Endometrial microvascular endothelial cells (primary cell): ENCODE results near the gene DUSP9. TPM values are rescaled to one million over a fixed set of nuclear protein-coding genes. Genes with fewer than 3 reads are reported as not detected.
"Not testable (repeated sequence)": the region's sequence is repeated elsewhere in the genome, so short reads cannot be mapped to it uniquely, and the experiment has no call there.

Experiments
- in situ Hi-C: cut with HindIII; loops from 2 replicates; pipeline ENCODE4 v1.10.0; 2017; ENCODE audit warnings: low sequenced_read_pairs, low pct_unique_long_range_greater_than_20kb; ENCODE audit errors: inconsistent ontology term
- total RNA-seq: library from RNA; depleted of rRNA; stranded (reverse); fragments of >200 nt; gene quantifications from one replicate; pipeline ENCODE4 v1.2.3, GENCODE V29; 2015; ENCODE audit errors: inconsistent ontology term

Gene DUSP9
- total RNA-seq, 1 donor from 2014 or later: not detected

DNA sequence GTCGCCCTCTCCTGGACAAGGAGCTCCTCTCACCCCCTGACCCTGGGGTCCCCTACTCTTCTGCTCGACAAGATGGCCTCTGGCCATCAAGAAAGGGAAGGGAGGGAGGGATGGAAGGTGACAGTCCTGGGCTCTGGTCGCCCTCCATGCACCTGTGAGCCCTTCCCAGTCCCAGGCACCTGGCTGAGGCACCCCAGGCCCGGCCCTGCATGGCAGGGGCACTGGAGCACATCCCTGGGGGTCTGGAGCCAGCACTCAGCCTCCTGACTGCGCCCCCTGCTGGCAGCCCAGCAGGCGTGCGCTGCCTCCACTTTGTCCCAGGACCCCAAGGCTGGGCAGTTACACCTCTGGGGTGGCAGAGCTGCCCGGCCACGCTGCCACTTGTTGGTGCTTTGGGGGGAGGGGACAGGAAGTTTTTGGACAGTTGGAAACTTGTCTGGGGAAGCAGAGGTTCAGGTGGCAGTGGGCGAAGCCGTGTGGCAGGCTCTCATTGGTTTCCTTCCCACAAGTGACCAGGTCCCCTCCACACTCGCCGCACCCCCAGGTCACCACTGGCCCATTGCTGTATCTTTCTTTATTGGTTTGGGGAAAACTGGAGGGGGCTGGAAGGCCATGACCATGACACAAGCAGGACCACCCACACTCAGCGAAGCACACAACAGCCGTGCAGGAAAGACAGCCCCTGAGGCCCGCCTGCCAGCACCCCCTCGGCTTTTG, 22.3 kb downstream of the DUSP9 start:
- in situ Hi-C loops: no loop called here

DNA sequence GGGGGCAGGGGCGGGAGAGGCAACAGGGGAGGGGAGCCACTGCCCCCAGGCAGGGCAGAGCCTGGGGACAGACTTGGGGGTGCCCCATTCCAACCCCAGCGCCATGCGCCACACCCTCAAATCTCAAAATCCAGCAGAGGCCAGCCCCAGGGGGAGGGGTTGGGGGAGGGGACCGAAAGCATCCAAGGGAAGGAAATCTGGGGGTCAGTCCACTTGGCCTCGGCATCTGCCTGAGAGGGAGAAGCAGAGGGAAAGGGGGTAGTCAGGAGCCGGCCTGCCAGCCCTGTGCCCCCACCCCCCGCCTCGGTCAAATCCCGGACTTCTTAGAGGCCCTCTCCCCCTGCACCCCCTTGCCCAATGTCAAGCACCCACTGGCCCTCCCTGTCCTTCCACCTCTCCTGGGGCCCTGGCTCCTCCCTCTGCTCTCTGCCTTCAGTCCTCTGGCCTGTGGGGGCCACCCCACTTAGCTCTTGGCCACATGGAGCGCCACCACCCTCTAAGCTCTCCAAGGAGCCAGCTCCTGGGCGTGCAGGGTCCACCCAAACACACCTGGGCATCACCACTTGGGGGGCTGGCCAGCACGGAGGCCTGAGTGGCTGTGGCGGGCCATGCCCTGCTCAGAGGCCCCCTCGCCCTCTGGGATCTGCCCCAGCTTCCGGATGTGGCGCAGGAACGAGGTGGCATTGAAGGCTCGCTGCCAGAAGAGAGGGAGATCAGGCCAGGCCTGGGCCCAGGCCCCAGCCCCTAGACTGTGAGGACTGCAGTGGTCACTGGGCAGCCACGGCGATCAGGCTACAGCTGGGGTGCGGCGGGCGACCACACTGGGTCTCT, 23.1 kb downstream of the DUSP9 start:
- in situ Hi-C loops: no loop called here

DNA sequence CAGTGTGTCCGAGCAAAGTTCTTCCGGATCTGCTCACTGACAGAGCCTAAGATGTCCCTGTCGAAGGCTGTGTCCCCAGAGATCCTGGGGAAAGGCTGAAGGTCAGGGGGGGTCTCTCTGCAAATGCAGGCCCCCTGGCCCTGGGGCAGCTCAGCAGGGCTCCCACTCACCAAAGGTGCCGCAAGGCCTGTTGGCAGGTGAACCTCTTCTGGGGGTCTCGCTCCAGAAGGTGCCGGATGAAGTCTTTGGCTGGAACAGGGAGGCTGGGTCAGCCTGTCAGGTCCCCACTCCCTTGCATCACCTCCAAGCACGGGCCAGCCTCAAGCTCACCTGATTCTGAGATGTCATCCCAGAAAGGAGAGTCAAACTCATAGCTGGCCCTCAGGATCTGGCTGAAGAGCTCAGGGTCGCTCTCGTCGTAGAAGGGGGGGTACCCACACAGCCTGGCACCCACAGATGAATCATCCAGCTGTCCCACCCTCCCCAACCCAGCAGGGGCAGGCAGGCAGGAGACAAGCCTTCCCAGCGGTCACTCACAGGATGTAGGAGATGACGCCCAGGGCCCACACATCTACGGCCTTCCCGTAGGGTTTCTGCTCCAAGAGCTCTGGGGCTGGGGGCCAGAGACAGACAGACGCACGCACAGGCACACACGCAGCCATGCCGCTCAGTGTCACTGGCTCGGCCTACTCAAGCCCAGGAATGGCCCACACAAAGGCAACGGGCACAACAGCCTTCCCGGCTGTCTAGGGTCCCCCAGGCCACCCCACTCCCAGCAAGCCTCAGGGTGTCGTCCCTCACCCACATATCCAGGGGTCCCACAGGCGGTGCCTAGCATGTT, 24.0 kb downstream of the DUSP9 start:
- in situ Hi-C loops: no loop called here

DNA sequence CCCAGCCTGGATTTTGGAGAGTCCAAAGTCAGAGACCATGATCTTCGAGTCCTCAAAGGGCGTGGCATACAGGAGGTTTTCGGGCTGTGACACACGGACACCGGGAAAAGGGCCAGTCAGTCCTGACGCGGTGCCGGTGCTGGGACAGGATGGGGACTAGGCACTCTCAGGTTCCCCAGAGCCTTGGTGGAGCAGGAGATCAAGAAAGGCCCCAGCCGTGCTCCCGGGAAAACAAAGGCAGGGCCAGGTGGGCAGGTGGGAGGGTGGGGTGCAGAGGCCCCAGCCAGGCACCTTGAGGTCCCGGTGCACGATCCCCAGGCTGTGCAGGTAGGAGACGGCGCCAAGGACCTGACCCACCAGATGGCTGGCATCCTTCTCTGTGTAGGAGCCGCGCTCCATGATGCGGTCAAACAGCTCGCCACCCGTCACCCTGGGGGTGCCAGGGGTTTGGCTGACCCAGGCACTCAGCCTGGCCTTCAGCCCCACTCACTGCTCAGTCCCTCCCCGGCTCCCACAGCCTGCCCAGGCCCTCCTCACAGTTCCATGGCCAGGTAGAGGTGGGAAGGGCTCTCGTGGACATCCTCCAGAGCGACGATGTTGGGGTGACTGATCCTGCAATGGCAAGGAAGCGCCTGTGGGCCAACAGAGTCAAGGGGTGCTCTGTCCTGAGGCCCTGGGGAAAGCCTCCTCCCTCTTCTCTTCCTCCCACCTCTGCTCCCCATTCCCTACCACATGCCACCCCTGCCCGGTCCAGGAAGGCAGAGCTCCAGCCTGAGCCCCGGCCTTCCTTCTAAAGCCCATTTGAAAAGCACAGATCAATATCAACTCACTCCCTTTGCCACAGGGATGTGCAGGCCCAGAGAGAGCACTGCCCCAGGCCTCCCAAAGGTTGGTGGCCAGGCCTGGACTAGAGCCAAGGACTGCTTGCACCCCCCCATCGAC, 24.9 kb downstream of the DUSP9 start:
- in situ Hi-C loops: no loop called here

DNA sequence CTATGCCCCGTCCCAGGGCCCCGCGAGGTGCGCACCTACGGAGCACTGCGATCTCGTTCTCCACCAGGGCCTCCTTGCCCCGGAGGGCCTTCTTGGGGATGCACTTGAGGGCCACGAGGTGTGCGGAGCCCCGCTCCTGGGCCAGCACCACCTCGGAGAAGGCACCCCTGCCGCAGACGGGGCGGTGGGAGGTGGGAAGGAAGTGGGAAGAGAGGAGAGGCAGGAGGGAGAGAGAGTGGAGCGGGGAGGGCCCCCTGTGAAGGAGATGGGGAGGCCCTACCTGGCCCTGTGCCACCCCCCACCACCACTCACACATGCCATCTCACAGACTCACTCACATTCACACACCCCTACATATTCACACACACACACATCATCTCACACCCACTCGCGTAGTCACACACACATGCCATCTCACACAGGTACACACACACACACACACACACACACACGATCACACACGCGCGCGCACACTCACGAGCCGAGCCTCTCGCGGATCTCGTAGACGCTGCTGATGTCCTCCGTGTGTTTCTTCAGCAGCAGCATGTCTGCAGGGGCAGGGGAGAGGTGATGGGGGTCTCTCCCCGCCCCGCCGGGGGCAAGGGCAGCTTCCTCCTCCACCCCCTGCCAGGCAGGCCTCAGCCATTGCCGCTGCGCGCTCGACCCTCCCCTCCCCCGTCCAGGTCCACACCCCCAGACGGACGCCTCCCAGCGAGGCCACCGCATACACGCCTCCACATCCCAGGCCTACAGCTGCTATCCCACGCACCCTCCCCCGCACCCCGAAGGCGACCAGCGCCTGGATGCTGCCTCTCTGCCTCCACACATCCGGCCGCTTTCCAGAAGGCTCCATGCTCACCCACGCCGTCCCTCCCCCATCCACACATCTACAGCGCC, 25.8 kb downstream of the DUSP9 start:
- in situ Hi-C loops: no loop called here

DNA sequence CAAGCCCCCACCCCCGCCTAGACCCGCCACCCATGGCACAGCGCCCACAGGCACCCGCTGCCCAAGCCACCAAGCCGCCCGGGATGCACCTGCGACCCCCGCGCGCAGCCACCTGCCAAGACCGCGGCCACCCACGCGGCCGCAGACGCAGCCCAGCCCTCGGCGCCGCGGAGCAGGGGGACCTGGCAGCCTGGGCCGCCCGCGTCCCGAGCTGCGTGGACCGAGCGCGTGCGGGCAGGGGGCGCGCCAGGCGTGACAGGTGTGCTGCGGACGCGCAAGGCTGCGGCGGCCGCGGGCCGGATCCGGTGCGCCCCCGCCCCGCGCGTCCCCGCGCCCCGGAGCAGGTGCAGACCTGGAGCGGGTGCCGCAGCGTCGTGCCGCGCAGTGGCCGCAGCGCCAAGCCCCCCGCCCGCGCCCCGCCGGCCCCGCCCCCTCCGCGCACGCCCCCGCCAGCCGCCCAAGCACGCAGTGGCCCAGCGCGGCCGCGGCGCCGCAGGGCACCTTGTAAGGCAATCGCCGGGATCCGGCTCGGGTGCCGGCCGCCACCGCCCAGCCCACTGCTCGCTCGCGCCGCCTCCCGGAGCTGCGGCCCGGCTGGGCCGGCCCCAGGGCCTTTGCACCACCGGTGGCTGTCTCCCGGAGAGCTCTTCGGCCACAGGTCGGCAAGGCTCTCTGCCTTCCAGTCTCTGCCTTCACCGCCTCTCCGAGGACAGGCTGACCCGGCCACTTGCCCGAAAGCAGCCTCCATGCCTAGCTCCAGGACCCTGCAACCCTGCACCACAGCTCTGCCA, 26.6 kb downstream of the DUSP9 start, which contains the start of gene PNCK:
Gene PNCK (minus strand): TSS at position 386 of the 791 bp plus-strand sequence. CDS start 737 bp downstream, outside the sequence.
- in situ Hi-C loops: no loop called here

DNA sequence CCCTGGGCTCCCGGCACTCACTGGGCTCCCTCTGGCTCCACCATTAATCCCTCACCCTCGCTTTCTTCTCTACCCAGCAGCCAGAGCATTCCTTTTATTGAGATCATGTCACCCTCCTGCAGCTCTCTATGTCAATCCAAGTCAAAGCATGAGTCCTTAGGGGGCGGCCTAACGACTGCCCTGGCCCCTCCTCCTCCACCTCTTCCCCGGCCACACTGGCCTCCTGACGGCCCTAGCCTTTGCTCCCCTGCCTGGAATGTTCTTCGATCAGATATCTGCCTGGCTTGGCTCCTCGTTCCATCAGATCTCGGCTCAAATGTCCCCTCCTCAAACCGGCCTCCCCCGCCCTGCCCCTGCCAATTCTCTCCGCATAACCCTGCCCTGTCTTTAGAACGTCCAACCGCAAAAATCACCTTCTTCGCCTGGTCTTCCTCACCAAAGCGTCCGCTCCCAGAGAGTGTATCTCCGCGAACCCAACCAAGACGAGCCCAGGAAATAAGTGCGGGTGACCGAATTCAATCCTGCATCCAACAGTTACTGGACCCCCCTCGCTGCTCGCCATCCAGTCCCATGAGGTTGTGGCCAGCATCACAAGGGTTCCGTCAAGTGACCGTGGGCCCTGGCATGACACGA, 27.3 kb downstream of the DUSP9 start:
- in situ Hi-C loops: no loop called here

DNA sequence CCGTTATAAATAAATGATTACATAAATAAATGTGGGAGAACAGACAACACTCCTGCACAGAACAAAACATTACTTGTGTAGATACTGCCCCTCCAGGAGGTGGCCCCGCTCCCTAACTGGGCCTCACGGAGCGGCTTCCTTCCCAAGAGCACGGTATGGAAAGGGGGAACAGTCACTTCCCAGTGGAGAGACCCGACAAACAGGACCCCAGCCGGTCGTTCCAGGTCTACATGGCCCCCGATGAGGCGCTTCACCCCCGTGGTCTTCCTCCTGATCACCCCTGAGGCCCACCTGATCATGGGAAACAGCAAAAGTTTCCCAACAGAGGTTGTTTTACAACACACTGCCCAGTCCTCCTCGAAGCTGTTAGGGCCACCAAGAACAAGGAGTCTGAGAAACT, 34.2 kb downstream of the DUSP9 start:
- in situ Hi-C loops: no loop called here

DNA sequence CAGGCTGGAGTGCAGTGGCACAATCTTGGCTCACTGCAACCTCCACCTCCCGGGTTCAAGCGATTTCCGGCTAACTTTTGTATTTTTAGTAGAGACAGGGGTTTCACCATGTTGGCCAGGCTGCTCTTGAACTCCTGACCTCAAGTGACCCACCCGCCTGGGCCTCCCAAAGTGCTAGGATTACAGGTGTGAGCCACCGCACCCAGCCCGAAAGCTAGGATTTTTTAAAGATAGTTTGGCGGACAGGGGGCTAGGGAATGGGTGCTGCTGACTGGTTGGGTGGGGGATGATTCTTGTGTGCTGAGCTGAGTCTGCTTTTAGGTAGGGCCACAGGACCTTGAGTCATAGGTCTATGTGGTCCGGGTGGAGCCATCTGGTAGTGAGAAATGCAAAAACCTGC, 36.5 kb downstream of the DUSP9 start:
- in situ Hi-C loops: not testable (repeated sequence)

DNA sequence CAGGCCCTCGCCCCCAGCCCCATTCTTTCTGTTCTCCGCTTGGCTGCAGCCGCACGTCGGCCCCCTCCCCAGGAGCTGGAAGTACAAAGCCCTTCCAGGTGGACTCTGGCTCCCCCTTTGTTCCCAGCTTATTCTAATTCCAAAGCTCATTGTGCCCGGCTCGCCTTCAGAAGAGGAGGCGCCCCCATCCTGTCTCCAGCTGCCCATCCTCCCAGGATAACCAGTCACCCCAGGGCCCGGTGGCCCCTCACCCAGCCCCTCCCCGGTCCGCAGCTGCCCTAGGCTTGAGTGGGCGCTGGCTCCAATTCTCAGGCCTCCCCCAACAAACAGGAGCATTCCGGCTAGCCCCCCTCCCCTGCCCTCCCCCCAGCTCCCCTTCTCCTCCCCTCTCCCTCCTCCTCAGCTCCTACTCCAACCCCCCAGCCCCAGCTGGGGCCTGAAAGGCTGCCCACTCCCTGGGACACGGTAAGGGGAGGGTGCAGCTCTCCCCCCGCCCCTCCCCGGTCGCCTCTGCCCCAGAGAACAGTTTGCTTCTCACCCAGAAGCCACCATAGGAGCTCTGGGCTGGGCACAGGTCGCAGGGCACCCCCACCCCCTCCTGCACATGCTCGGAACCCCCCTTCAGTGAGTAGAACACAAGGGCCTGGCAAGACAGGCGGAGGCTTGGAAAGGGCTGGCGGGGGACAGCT, 37.6 kb downstream of the DUSP9 start:
- in situ Hi-C loops: no loop called here

DNA sequence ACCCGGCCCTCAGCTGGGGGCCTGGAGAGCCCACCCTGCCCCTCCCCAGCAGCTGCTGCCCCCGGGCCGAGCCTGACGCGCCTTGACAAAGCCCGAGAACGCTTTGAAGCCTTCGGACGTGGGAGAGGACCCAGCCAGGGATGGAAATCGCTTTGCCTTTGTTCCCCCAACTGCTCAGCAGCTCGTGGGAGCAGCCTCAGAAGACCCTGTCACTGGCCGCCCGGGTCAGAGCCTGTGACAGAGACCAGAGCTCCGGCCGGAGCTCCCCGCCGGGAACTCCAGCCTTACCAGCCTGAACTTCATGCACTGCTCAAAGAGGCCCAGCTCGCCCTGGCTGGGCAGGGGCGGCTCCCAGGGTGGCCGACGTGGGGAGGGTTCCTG, 38.1 kb downstream of the DUSP9 start:
- in situ Hi-C loops: no loop called here

DNA sequence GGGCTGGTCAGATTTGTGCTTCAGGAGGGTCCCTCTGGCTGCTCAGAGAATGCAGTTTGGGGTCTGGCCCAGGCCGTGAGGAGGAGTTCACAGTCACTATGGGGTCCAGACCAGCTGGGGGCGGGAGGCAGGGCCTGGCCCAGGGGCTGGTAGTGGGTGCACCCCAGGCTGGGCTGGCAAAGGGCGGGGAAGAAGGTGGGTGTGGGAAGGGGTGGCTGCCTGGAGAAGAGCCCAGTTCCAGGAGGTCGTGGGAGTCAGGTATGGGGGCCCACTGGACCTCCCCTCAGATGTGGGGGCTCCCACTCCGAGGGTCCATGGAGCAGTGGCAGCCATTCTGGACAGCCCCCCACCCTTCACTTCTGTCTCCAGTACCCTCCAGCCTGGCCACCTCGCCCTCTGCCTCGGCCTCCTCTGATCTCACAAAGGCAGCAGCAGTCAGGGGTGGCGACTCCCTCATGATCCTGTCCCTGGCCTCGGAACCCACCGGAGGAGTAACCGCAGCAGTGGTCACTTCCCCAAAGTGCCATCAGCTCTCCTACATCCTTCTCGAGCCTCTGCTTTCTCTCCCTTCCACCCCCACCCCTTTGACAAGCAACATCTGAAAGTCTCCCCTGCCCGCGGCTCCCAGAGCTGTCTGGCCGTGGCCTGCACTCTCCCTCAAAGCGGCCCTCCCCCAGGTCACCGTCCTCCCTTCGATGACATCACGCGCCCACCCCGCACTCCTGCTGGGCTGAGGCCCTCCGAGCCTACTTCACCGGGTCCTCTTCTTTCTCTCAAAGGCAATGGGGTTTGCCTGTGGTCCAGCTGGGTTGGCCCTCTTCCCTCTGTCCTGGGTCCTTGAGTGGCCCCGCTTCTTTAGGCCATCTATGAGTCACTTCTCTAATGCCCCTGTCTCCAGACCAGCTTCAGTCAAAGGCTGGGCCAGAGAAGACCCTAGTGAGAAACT, 39.0 kb downstream of the DUSP9 start:
- in situ Hi-C loops: no loop called here

DNA sequence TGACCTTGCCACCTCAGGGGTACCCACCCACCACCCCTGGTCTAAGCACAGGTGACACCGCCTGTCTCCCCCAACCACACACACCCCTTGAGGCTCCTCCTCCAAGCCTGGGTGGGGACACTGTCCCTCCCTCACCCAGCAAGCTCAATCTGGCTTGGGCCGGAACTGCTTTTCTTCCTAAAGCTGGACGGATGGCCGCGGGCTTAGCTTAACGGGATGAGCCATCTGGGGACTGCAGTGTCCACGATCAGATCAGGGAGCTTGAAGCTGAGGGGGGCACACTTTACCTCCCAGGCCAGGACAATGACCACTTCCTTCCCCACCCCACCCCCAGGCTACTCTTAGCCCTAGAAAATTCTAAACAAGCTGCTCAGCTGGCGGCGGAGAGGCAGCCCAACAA, 39.7 kb downstream of the DUSP9 start:
- in situ Hi-C loops: no loop called here

DNA sequence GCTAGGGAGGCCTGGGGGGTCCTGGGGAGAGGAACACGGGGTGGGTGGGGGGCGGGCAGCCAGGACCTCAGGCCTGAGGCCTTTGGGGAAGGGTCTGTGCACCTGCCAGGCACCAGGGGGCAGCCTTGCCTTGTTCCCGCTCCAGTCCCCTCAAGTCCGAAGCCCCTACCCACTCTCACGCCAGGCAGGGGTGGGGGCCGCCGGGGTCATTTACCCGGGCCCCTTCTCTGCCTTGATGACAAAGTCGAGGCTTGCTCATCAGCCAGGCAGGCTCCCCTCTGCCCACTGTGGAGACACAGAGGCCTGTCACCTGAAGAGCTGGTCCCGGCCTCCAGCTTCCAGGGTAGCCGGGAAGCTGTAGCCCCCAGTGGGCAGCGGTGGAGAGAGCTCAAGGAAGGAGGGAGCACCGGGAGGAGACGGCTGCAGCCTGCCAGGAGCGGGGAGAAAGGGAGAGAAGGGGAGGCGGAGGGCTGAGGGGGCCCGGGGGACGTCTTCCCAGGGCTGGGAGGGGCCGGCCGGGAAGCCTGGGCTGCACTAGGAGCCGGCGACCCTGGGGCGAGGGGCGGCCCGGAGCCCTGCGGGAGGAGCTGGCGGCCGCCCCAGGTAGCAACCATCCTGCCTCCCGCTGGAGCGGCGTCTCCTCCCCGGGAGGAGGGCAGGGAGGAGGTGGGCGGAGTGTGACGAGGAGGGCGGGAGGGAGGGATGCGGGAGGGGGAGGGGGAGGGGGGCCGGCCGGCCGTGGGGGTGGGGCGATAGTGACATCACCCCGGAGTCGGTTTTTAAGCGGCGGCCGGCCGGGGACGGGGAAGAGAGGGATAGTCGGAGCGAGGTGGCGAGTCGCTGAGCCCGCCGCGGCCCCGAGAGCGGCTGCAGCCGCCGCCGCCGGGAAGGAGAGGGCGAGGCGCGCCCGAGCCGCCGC, 40.4 kb downstream of the DUSP9 start, which contains the start of gene SLC6A8:
Gene SLC6A8 (plus strand): TSS at position 806 of the 919 bp plus-strand sequence. CDS start 649 bp downstream, outside the sequence.
- in situ Hi-C loops: no loop called here
